Gastrocnemius medialis (tissue), 4 donors: ENCODE measurements around the gene IGSF8.

Experiments
- POLR2A ChIP-seq, 2 donors: fragments of 450-650 bp; IDR thresholded peaks; one replicate each; pipeline ENCODE4 v1.6.1; 2017; ENCODE audit warnings: antibody characterized with exemption in 2 of 2, mild to moderate bottlenecking in 2 of 2, moderate library complexity in 2 of 2
- TF ChIP-seq, protein P1 (sequence below), 5 experiments: fragments of 450-650 bp in 3 of 5; fragments of 200-600 bp in 2 of 5; sonication (generic) in 2 of 5; IDR thresholded peaks in 4 of 5; conservative IDR thresholded peaks in 1 of 5; 1 replicate in 4 of 5; 2 replicates in 1 of 5; pipeline ENCODE4 v1.5.1; 2016 to 2019; ENCODE audit warnings: antibody characterized with exemption in 5 of 5, mild to moderate bottlenecking in 3 of 5, moderate library complexity in 3 of 5

DNA sequence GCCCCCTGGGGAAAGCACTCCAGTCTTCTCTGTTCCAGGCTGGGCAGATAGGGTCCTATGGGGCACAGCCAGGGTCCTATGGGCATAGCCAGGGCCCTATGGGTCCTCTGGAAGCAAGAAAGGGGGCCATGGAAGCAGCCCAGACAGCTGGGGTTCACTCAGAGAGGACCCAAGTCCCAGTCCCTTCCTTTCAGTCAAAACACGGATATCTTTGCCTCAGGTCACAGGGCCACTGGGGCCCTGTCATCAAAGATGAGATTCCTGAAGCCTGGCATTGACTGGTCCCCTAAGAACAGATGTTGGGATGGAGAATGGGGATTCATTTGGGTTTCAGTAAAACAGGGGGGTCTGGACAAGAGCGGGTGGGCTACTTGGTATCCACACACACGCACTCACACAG lies 8.5 kb downstream of the IGSF8 start:
- TF ChIP-seq, protein P1, sequence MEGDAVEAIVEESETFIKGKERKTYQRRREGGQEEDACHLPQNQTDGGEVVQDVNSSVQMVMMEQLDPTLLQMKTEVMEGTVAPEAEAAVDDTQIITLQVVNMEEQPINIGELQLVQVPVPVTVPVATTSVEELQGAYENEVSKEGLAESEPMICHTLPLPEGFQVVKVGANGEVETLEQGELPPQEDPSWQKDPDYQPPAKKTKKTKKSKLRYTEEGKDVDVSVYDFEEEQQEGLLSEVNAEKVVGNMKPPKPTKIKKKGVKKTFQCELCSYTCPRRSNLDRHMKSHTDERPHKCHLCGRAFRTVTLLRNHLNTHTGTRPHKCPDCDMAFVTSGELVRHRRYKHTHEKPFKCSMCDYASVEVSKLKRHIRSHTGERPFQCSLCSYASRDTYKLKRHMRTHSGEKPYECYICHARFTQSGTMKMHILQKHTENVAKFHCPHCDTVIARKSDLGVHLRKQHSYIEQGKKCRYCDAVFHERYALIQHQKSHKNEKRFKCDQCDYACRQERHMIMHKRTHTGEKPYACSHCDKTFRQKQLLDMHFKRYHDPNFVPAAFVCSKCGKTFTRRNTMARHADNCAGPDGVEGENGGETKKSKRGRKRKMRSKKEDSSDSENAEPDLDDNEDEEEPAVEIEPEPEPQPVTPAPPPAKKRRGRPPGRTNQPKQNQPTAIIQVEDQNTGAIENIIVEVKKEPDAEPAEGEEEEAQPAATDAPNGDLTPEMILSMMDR (IDR thresholded peaks at IDR 0.05 in 4 of 5, conservative IDR thresholded peaks at IDR 0.05 in 1 of 5), result no peak
- no peak for TF ChIP-seq POLR2A (IDR thresholded peaks at IDR 0.05)
